Colonic mucosa (tissue), 4 donors: ENCODE measurements around the gene KIF5A. TPM values are rescaled to one million over a fixed set of nuclear protein-coding genes. Genes with fewer than 3 reads are reported as not detected.

Experiments used
- DNase-seq: peaks from one replicate; pipeline ENCODE4 v3.0.0-alpha.2; 2020
- H3K27ac ChIP-seq: fragments of 200-600 bp; one replicate; pipeline ENCODE4 v1.8.0; 2021
- H3K27me3 ChIP-seq: fragments of 200-600 bp; one replicate; pipeline ENCODE4 v1.8.0; 2021
- H3K36me3 ChIP-seq: fragments of 200-600 bp; one replicate; pipeline ENCODE4 v1.8.0; 2021
- H3K4me1 ChIP-seq: fragments of 200-600 bp; one replicate; pipeline ENCODE4 v1.8.0; 2021; ENCODE audit warnings: mild to moderate bottlenecking
- H3K4me3 ChIP-seq: fragments of 200-600 bp; one replicate; pipeline ENCODE4 v1.8.0; 2021
- H3K9ac ChIP-seq, 2 donors: one replicate each; pipeline ENCODE4 v1.7.0; 2013; ENCODE audit warnings: control low read depth in 2 of 2, low read depth in 2 of 2, low read length in 2 of 2
- H3K9me3 ChIP-seq: fragments of 200-600 bp; one replicate; pipeline ENCODE4 v1.8.0; 2021
- intact Hi-C: fragments of 100-400 bp; cut with DNase I; formaldehyde crosslinking; loops from one replicate; pipeline ENCODE4 v1.14.1; 2022
- total RNA-seq, 2 donors: library from RNA; stranded (reverse); fragmentation: NEBNext Ultra II Directional in 1 of 2; extraction: Animal tissue kit (Norgen Biotek cat#: 25700) in 1 of 2; gene quantifications; one replicate each; pipeline ENCODE4 v1.2.1, GENCODE V29; 2021
- TF ChIP-seq, protein P1 (sequence below): fragments of 200-600 bp; IDR thresholded peaks from one replicate; pipeline ENCODE4 v1.8.0; 2022; ENCODE audit warnings: antibody characterized with exemption, mild to moderate bottlenecking
- donor health status: healthy.
- donor health status: DM: no; HTN: no; CAD: no.
- donor health status: DM: no; HTN: no; CAD: no.

Gene KIF5A
- total RNA-seq, 2 donors from 2014 or later, result 0.67 to 2.1 TPM

GRCh38 chr12:57552306-57552651, 2.4 kb downstream of the KIF5A start:
- TF ChIP-seq, protein P1, sequence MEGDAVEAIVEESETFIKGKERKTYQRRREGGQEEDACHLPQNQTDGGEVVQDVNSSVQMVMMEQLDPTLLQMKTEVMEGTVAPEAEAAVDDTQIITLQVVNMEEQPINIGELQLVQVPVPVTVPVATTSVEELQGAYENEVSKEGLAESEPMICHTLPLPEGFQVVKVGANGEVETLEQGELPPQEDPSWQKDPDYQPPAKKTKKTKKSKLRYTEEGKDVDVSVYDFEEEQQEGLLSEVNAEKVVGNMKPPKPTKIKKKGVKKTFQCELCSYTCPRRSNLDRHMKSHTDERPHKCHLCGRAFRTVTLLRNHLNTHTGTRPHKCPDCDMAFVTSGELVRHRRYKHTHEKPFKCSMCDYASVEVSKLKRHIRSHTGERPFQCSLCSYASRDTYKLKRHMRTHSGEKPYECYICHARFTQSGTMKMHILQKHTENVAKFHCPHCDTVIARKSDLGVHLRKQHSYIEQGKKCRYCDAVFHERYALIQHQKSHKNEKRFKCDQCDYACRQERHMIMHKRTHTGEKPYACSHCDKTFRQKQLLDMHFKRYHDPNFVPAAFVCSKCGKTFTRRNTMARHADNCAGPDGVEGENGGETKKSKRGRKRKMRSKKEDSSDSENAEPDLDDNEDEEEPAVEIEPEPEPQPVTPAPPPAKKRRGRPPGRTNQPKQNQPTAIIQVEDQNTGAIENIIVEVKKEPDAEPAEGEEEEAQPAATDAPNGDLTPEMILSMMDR, result no peak
- Histone ChIP-seq H3K36me3 (no peaks in the 10 kb centered on the region), H3K4me1 (no peaks in the 10 kb centered on the region), H3K27ac (no peak overlapping the region), H3K9me3 (no peaks in the 10 kb centered on the region), H3K9ac (no peak overlapping the region), H3K27me3 (peaks cover 5% of the 10 kb centered on the region), H3K4me3 (no peak overlapping the region)
- no peak for DNase-seq
- intact Hi-C loops, result no loop called here

DNA sequence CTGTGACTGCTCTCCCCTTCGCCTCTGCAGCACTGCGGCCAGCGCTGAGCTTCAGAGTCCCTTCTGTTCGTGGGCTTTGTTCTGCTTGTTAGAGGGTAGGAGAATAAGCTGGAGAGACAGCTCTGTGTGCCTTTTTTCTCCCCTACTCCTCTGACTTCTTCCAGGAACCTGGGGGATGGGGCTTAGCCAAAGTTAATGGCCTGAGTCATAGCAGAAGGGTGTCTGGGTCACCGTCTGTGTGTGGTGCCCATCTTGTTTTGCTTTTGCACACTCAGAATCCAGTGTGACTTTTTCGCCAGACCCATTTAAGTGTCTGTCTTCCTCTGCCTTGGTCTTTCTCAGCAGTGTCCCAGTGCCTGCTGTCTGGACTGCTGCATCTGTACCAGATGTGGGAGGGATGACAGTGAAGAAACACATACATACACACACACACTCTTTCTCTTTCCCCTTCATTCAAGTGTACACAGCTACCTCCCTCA, 3.0 kb downstream of the KIF5A start:
- no peak overlapping the region for H3K27ac ChIP-seq
- no peak for DNase-seq
- intact Hi-C loops, result no loop called here
- H3K9me3 ChIP-seq, result no peaks in the 10 kb centered on the region
- H3K4me1 ChIP-seq, result no peaks in the 10 kb centered on the region
- peaks cover 5% of the 10 kb centered on the region for H3K27me3 ChIP-seq
- H3K9ac ChIP-seq, result no peak overlapping the region
- TF ChIP-seq, protein P1, result no peak
- no peaks in the 10 kb centered on the region for H3K36me3 ChIP-seq
- H3K4me3 ChIP-seq, result no peak overlapping the region

GRCh38 chr12:57553343-57554202, 3.7 kb downstream of the KIF5A start:
- no peak overlapping the region for H3K4me3 ChIP-seq
- H3K9ac ChIP-seq, result no peak overlapping the region
- TF ChIP-seq, protein P1, result no peak
- no peak for DNase-seq
- no peaks in the 10 kb centered on the region for H3K36me3 ChIP-seq
- intact Hi-C loops, result no loop called here
- H3K9me3 ChIP-seq, result no peaks in the 10 kb centered on the region
- no peak overlapping the region for H3K27ac ChIP-seq
- H3K4me1 ChIP-seq, result no peaks in the 10 kb centered on the region
- H3K27me3 ChIP-seq, result peaks cover 5% of the 10 kb centered on the region

DNA sequence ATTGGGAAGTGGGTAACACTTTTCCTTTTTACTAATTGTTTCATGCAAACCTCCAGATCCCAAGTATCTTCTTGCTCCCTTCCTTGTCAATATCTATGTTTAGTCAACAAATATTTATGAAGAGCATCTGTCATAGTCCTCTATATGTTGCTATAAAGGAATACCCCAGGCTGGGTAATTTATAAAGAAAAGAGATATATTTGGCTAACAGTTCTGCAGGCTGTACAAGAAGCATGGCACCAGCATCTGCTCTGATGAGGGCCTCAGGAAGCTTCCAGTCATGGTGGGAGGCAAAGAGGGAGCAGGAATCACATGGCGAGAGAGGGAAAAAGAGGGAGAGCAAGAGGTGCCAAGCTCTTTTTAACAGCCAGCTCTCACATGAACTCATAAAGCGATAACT, 4.6 kb downstream of the KIF5A start:
- intact Hi-C loops, result no loop called here
- Histone ChIP-seq H3K9ac (no peak overlapping the region), H3K27ac (no peak overlapping the region), H3K9me3 (no peaks in the 10 kb centered on the region), H3K4me1 (no peaks in the 10 kb centered on the region), H3K4me3 (no peak overlapping the region), H3K27me3 (peaks cover 5% of the 10 kb centered on the region), H3K36me3 (no peaks in the 10 kb centered on the region)
- no peak for DNase-seq
- TF ChIP-seq, protein P1, result no peak

GRCh38 chr12:57554897-57555296, 5.1 kb downstream of the KIF5A start:
- Histone ChIP-seq H3K9ac (no peak overlapping the region), H3K9me3 (no peaks in the 10 kb centered on the region), H3K36me3 (no peaks in the 10 kb centered on the region), H3K4me1 (no peaks in the 10 kb centered on the region), H3K4me3 (no peak overlapping the region), H3K27me3 (peaks cover 2% of the 10 kb centered on the region), H3K27ac (no peak overlapping the region)
- DNase-seq, result no peak
- intact Hi-C loops, result no loop called here
- TF ChIP-seq, protein P1, result no peak
